Measurements from ENCODE around the gene ADSS2.

The ADSS2 gene

GRCh38 chr1:244362476-244362875 is 89.2 kb downstream of the ADSS2 start:
- DNase-seq = no peak

- no peak for DNase-seq
Observed at GRCh38 chr1:244361764-244362473, 89.8 kb downstream of the ADSS2 start.
